Astrocyte of the cerebellum (primary cell): ENCODE results near the gene FBXO27.

ENCODE experiments used
- DNase-seq: peaks from one replicate; pipeline ENCODE4 v3.0.0-alpha.2; 2011; ENCODE audit warnings: low read depth
- H3K4me3 ChIP-seq: 2 replicates; pipeline ENCODE4 v1.5.1; 2011; ENCODE audit warnings: mild to moderate bottlenecking, low read depth, low read length, moderate library complexity
- in situ Hi-C: cut with HindIII; loops from 2 replicates; pipeline ENCODE4 v1.10.0; 2017; ENCODE audit warnings: low sequenced_read_pairs
- TF ChIP-seq, protein P1 (sequence below): IDR thresholded peaks from 2 replicates; pipeline ENCODE4 v1.5.1; 2012; ENCODE audit warnings: low read length, low read depth, moderate library complexity, mild to moderate bottlenecking; ENCODE audit errors: missing control alignments

FBXO27 gene

DNA sequence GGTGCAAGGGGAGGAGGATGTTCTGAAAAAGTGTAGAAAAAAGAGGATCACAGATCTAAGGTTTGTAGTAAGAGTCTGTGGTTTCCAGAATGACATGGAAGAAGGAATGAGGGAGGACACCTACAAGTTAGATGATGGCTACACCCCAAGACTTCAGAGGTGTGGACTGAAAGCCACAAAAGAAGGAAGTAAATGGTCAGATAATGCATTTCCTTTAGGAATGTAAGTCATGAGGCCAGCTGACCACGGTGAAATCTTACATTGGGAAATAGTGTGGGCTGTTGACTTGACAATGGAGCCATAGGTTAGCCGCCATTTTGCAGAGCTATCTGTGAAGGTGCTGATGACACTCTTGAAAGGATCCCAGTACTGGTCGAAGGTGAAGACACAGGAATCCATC, 25.3 kb upstream of the FBXO27 start:
- no peak for DNase-seq
- in situ Hi-C loops: no loop called here
- no peak overlapping the region for H3K4me3 ChIP-seq
- TF ChIP-seq, protein P1, sequence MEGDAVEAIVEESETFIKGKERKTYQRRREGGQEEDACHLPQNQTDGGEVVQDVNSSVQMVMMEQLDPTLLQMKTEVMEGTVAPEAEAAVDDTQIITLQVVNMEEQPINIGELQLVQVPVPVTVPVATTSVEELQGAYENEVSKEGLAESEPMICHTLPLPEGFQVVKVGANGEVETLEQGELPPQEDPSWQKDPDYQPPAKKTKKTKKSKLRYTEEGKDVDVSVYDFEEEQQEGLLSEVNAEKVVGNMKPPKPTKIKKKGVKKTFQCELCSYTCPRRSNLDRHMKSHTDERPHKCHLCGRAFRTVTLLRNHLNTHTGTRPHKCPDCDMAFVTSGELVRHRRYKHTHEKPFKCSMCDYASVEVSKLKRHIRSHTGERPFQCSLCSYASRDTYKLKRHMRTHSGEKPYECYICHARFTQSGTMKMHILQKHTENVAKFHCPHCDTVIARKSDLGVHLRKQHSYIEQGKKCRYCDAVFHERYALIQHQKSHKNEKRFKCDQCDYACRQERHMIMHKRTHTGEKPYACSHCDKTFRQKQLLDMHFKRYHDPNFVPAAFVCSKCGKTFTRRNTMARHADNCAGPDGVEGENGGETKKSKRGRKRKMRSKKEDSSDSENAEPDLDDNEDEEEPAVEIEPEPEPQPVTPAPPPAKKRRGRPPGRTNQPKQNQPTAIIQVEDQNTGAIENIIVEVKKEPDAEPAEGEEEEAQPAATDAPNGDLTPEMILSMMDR: no peak

DNA sequence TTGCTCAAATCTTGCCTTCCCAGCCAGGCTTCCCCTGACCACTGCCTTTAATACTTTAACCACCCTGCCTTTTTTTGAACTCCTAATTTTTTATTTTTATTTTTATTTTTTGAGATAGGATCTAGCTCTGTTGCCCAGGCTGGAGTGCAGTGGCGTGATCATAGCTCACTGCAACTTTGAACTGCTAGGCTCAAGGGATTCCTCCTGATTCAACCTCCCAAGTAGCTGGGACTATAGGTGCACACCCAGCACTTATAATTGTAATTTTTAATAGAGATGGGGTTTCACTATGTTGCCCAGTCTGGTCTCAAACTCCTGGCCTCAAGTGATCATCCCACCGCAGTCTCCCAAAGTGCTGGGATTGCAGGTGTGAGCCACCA, 21.7 kb upstream of the FBXO27 start:
- no peak for DNase-seq
- in situ Hi-C loops: no loop called here
- TF ChIP-seq, protein P1: no peak
- no peak overlapping the region for H3K4me3 ChIP-seq

DNA sequence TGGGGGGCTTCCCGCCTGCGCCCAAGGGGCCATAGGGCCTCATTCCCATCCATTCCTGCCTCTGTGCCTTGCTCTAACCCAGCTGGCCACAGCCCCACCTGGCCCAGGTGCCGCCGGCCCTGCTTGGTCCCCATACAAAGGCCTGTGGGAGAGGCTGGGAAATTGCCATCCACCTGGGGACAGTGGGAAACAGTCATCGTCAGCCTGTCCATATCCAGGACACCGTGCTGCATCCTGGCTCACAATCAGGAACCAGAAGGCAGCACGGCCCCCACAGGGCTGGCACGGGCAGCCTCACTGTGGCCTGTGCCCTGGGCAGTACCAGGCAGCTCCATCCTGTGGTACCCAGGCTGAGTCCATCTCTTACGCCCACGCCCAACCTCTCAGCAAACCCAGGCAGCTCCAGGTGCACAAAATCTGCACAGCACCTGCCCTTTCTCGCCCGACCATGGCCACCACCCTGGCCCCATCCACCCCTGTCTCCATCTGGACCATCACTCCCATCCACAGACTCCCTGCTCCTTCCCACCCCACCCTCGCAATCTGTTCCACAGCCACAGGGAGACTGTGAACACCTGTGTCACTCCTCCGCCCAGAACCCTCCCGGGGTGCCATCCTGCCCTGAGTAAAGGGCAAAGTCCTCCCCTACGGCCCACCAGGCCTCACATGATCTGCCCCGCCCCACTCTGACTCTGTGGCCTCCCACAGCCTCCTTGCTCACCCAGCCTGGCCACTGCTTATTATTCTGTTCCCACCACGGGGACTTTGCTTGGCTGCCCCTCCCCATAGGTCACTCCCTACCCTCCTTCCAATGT, 21.1 kb upstream of the FBXO27 start:
- DNase-seq: no peak
- H3K4me3 ChIP-seq: no peak overlapping the region
- in situ Hi-C loops: no loop called here
- TF ChIP-seq, protein P1: no peak

DNA sequence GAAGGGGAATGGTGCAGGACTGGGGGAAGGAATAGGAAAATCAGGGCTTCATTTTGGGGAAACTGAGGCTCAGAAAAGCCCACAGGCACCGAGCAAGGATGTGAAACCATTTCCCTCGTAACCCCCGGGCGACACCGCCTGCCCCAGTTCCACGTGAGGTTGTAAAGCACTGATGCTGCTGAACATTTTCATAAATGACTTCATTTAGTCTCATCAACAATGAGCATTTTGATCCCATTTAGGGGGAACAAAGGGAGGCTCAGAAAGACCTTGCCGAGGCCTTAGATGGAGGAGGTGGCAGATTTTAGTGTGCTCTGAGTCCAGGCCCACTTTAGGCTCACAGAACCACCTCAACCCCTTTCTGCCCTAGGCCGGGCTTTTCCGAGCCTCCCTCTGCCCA, 20.5 kb upstream of the FBXO27 start:
- no peak for DNase-seq
- in situ Hi-C loops: no loop called here
- no peak overlapping the region for H3K4me3 ChIP-seq
- TF ChIP-seq, protein P1: no peak

DNA sequence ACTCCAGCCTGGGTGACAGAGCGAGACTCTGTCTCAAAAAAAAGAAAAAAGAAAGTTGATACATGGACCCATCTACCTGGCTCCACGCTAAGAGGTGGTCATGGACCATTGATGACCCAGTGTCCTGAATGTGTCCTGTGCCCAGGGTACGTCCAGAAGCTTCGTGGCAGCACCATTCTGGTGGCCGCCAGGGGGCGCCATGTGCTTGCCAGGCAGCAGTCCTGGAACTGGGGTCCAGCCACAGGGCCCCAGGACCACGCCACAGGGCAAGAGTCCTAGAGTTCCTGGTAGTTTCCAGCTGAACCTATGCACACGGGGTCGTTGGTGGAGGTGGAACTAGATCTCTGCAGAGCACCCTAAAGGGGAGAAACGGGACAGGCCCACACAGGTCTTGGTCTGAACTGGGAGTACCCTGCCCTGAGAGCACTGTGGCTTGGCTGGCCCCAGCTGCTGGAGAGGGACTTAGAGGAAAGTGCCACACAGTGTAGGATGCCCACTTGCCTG, 19.9 kb upstream of the FBXO27 start:
- TF ChIP-seq, protein P1: peak; percentile 86
- in situ Hi-C loops: no loop called here
- no peak for DNase-seq
- no peak overlapping the region for H3K4me3 ChIP-seq

DNA sequence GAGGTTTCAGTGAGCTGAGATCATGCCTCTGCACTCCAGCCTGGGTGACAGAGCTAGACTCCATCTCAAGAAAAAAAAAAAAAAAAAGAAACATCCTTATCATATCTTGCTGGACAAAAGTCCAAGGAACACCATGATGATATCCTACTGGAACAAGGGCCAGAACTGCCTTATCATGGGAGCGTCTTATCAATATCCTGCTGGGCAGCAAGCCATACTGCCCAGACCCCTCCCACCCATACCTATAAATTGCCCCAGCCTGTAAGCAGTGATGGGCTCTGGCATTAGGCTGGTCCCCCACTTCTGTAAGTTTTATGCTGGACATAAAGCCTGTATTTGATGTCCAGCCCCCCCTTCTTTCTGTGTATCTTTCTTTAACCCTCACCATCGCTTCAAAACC, 14.7 kb upstream of the FBXO27 start:
- in situ Hi-C loops: no loop called here
- TF ChIP-seq, protein P1: no peak
- no peak overlapping the region for H3K4me3 ChIP-seq

More for the DNA sequence above, 14.7 kb upstream of the FBXO27 start:
- no peak for DNase-seq
